ENCODE data around the gene RNF141.

RNF141 gene

DNA sequence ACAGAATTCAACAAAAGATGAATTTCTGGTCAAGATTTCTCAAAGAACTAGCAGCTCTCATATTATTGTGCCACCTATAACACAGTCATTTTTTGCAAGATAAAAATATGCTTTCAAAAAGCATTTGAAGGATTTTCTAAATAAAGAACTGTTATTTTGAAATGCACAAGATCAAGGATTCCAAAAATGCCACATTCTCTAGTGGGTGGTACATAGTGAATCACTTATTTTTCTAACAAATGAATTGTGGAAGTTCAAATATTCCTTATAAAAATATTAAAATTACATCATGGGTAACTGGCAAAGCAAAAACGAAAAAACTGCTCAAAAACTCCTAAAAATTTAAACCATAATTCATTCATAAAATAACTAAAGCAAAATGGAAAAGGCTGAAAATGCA is 2.1 kb downstream of the RNF141 start:
- Histone ChIP-seq H3K27me3 (ENCODE audit: insufficient read depth, low read length) (peaks cover 17% of the 10 kb centered on the region), H3K4me1 (ENCODE audit: insufficient read depth, low read length) (peaks cover 6% of the 10 kb centered on the region; the same call in 1 of the 2 replicates), H3K9me3 (ENCODE audit: insufficient read depth, low read depth, low read length) (no peaks in the 10 kb centered on the region), H3K4me3 (ENCODE audit: low read length) (no peak overlapping the region), H3K9ac (ENCODE audit: low read depth, low read length) (no peak overlapping the region), H3K27ac (ENCODE audit: low read length) (no peak overlapping the region), H3K36me3 (ENCODE audit: insufficient read depth, low read depth, low read length) (peaks cover 1% of the 10 kb centered on the region; the same call in 1 of the 2 replicates)

DNA sequence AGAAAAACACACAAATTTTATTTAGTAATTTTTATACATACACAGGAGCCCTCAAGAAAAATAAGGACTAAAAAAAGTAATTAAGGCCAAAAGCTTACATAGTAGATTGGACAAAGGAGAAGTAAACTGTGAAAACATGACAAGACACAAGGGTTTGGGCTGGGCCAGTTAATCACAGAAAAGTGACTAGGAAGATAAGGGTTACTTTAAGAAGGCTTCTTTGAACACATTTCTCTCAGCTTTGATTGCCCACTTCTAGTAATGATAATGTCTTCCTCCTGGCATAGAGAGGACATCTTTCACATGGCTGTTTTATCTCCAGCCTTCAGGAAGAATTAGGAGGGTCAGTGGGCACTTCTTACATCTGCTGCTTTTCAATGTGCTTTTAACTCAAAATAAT is 3.4 kb downstream of the RNF141 start:
- Histone ChIP-seq H3K9ac (ENCODE audit: low read depth, low read length) (no peak overlapping the region), H3K4me3 (ENCODE audit: low read length) (no peak overlapping the region), H3K27me3 (ENCODE audit: insufficient read depth, low read length) (peaks cover 17% of the 10 kb centered on the region), H3K27ac (ENCODE audit: low read length) (no peak overlapping the region), H3K9me3 (ENCODE audit: insufficient read depth, low read depth, low read length) (no peaks in the 10 kb centered on the region), H3K4me1 (ENCODE audit: insufficient read depth, low read length) (peaks cover 6% of the 10 kb centered on the region; the same call in 1 of the 2 replicates), H3K36me3 (ENCODE audit: insufficient read depth, low read depth, low read length) (peaks cover 5% of the 10 kb centered on the region; the same call in 1 of the 2 replicates)

DNA sequence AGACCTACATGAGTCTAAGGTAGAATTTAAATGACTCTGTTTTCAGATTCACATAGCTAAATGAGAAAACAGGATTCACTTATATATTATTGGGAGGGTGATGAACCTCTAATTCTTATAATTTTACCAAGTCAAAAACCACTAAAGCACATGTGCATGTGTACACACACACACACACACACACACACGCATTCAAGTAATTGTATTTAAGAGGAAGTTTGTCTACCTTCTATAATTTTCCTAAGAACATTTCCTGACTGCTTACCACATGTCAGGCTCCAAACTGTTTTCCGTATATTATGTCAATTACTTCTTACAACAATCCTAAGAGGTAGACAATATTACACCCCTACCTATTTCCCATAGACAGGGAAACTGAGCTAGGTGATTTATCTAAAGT is 6.7 kb downstream of the RNF141 start:
- no peak overlapping the region for H3K27ac ChIP-seq (ENCODE audit: low read length)
- no peaks in the 10 kb centered on the region for H3K9me3 ChIP-seq (ENCODE audit: insufficient read depth, low read depth, low read length)

DNA sequence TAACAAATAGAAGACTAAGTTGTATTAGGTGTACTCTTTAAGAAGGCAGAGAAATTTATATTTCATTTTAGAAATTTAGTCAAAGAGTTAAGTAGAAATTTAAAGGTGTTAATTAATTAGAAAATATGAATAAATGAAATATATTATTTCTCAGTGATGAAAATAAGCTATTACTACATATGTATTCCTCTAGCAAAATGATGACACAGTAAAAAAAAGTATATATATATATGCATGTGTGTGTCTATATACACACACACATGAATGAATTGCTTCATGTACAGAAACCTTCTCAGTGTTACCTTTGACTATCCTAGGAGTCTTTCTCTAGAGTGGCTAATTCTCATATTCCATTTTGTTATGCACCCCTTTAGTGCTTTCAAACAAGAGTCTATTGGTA is 7.7 kb downstream of the RNF141 start:
- H3K27me3 ChIP-seq (ENCODE audit: insufficient read depth, low read length): no peaks in the 10 kb centered on the region
- H3K27ac ChIP-seq (ENCODE audit: low read length): no peak overlapping the region
- H3K9me3 ChIP-seq (ENCODE audit: insufficient read depth, low read depth, low read length): no peaks in the 10 kb centered on the region
- no peaks in the 10 kb centered on the region for H3K4me1 ChIP-seq (ENCODE audit: insufficient read depth, low read length)
- H3K4me3 ChIP-seq (ENCODE audit: low read length): no peak overlapping the region
- H3K36me3 ChIP-seq (ENCODE audit: insufficient read depth, low read depth, low read length): peaks cover 24% of the 10 kb centered on the region
- no peak overlapping the region for H3K9ac ChIP-seq (ENCODE audit: low read depth, low read length)

More for the DNA sequence above, 6.7 kb downstream of the RNF141 start:
- no peaks in the 10 kb centered on the region for H3K4me1 ChIP-seq (ENCODE audit: insufficient read depth, low read length)
- peaks cover 16% of the 10 kb centered on the region for H3K36me3 ChIP-seq (ENCODE audit: insufficient read depth, low read depth, low read length)
- no peaks in the 10 kb centered on the region for H3K27me3 ChIP-seq (ENCODE audit: insufficient read depth, low read length)
- H3K9ac ChIP-seq (ENCODE audit: low read depth, low read length): no peak overlapping the region
- no peak overlapping the region for H3K4me3 ChIP-seq (ENCODE audit: low read length)

DNA sequence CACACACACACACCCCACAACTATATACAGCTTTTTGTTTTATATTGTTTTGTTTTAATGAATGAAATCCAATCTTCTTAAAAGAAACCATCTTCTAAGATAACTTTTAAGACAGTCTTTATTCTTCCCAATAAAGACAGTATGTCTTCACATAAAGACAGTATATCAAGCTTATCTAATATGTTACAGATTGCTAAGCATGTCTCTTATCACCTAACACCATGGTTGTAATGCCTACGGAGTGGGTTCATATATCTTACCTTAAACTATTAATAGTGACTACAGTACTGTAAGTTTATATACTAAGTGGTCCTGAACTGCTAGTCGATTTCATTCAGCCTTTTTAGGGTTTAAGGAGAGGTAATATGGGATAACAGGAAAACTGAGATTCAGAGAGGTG is 8.5 kb downstream of the RNF141 start:
- Histone ChIP-seq H3K9ac (ENCODE audit: low read depth, low read length) (no peak overlapping the region), H3K27me3 (ENCODE audit: insufficient read depth, low read length) (no peaks in the 10 kb centered on the region), H3K9me3 (ENCODE audit: insufficient read depth, low read depth, low read length) (no peaks in the 10 kb centered on the region), H3K4me1 (ENCODE audit: insufficient read depth, low read length) (no peaks in the 10 kb centered on the region), H3K4me3 (ENCODE audit: low read length) (no peak overlapping the region), H3K27ac (ENCODE audit: low read length) (no peak overlapping the region), H3K36me3 (ENCODE audit: insufficient read depth, low read depth, low read length) (peaks cover 27% of the 10 kb centered on the region)

DNA sequence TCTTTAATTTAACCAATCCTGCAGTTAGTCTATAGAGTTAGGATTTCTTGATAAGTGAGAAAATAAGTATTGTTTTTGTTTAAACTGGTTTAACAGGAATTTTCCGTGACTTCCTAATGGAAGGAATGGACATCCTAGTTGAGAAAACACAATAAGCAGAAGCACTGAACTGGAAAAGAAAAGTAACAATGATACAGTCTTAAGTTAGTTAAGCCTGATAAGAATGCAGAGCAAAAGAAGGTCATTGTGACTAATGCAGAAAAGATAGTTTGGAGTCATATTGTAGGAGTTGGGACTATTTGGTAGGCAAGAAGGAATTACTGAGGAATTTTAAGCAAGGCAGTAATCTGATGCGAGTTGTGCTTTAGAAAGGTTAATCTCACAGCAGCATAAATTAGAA is 11.7 kb downstream of the RNF141 start:
- H3K4me1 ChIP-seq (ENCODE audit: insufficient read depth, low read length): no peaks in the 10 kb centered on the region
- H3K9me3 ChIP-seq (ENCODE audit: insufficient read depth, low read depth, low read length): no peaks in the 10 kb centered on the region
- no peak overlapping the region for H3K27ac ChIP-seq (ENCODE audit: low read length)
- H3K9ac ChIP-seq (ENCODE audit: low read depth, low read length): no peak overlapping the region
- peaks cover 39% of the 10 kb centered on the region for H3K36me3 ChIP-seq (ENCODE audit: insufficient read depth, low read depth, low read length)
- no peaks in the 10 kb centered on the region for H3K27me3 ChIP-seq (ENCODE audit: insufficient read depth, low read length)
- H3K4me3 ChIP-seq (ENCODE audit: low read length): no peak overlapping the region

DNA sequence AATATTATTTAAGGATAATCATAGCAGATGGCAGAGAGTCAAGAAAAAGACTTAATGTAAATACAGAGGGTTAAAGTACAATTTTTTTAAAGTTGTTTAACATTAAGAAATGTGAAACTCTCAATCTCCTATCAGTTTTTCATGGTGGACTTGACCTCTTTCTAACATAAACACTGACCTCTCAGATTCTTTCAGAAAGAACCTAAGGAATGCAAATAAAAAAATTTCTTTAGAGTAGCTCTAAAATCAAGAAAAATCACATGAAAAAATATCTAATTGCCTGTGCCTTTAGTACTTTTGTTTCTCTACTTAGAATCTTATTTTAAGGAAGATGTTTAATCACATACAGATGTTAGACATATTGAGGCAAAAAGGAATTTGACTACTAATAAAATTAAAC is 12.9 kb downstream of the RNF141 start:
- H3K36me3 ChIP-seq (ENCODE audit: insufficient read depth, low read depth, low read length): peaks cover 38% of the 10 kb centered on the region
- H3K27me3 ChIP-seq (ENCODE audit: insufficient read depth, low read length): no peaks in the 10 kb centered on the region
- no peak overlapping the region for H3K9ac ChIP-seq (ENCODE audit: low read depth, low read length)
- no peak overlapping the region for H3K27ac ChIP-seq (ENCODE audit: low read length)
- no peaks in the 10 kb centered on the region for H3K4me1 ChIP-seq (ENCODE audit: insufficient read depth, low read length)
- H3K4me3 ChIP-seq (ENCODE audit: low read length): no peak overlapping the region
- no peaks in the 10 kb centered on the region for H3K9me3 ChIP-seq (ENCODE audit: insufficient read depth, low read depth, low read length)

DNA sequence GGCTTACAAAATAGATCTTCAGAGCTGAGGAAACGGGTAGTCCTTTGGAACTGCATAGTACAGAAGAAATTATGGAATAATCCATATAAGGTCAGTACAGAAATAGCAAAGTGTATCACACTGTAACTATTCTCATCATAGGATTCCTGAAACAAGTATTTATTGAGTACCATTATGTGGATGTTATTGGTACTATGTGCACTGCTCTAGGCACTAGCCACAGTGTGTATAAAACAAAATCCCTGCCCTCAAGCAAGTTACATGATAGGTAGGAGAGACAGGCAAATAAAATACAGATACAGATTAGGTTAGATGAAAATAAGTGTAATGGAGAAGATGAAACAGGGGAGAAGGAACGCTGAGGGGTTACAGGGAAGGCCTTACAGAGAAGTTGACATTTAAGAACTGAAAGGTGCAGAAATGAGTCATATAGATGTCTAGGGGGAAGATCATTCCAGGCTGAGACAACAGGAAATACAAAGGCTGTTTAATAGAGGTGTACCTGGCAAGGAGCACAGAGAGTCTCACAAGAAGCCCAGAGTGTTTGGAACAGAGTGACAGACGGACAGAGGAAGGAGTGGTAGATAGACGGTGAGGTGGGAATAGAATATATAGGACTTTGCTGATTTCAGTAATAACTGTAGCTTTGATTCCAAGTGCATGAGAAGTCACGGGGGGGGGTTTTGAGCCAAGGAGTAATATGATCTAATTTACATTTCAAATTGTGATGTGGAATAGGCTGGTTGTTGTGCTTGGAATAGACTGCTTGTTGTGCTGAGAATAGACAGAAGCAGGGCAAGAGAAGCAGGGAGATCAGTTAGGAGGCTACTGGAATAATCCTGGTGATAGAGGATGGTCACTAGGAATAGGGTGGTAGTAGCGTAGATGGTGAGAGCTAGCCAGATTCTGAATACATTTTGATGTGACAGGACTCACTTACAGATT is 13.7 kb downstream of the RNF141 start:
- Histone ChIP-seq H3K36me3 (ENCODE audit: insufficient read depth, low read depth, low read length) (peaks cover 45% of the 10 kb centered on the region), H3K4me1 (ENCODE audit: insufficient read depth, low read length) (no peaks in the 10 kb centered on the region), H3K27me3 (ENCODE audit: insufficient read depth, low read length) (no peaks in the 10 kb centered on the region), H3K9ac (ENCODE audit: low read depth, low read length) (no peak overlapping the region), H3K4me3 (ENCODE audit: low read length) (no peak overlapping the region), H3K9me3 (ENCODE audit: insufficient read depth, low read depth, low read length) (no peaks in the 10 kb centered on the region), H3K27ac (ENCODE audit: low read length) (no peak overlapping the region)

DNA sequence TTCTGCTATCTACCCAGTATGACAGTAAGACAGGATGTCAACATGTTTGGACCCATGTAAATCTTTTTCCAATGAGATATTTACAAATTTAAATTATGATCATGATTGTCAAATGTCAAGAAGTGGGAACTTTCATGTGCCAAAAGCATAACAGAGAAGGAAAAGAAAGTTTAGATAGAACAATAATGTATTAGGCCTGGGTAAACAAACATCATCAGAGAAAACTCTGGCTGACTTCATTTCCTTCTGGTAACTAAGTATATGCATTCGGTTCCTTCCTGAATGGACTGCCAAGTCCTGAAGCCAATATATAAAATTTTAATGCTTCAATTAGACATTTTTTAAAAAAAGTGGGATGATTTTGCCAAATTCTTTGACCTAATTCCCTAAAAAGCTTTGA is 16.5 kb downstream of the RNF141 start:
- peaks cover 42% of the 10 kb centered on the region for H3K36me3 ChIP-seq (ENCODE audit: insufficient read depth, low read depth, low read length)
- H3K4me3 ChIP-seq (ENCODE audit: low read length): no peak overlapping the region
- no peaks in the 10 kb centered on the region for H3K27me3 ChIP-seq (ENCODE audit: insufficient read depth, low read length)
- H3K9me3 ChIP-seq (ENCODE audit: insufficient read depth, low read depth, low read length): no peaks in the 10 kb centered on the region
- no peak overlapping the region for H3K27ac ChIP-seq (ENCODE audit: low read length)
- no peaks in the 10 kb centered on the region for H3K4me1 ChIP-seq (ENCODE audit: insufficient read depth, low read length)
- H3K9ac ChIP-seq (ENCODE audit: low read depth, low read length): no peak overlapping the region

DNA sequence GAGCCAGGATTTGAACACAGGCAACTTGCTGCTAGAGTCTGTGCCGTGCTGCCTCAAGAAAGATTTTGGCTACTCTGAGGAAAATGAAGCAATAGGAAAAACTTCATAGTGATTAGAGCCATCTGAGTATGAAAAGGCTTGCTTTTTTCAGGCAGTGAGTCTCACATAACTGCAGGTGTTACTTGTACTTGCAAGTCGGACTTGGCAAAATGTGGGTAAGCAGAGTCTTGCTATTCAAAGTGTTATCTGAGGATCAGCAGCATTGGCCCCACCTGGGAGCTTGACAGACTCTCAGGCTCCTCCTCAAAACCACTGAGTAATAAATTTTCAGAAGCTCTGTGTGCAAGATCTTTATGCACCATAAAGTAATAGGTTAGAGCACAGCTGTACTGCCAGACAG is 18.1 kb downstream of the RNF141 start:
- Histone ChIP-seq H3K36me3 (ENCODE audit: insufficient read depth, low read depth, low read length) (peaks cover 35% of the 10 kb centered on the region), H3K4me3 (ENCODE audit: low read length) (no peak overlapping the region), H3K9me3 (ENCODE audit: insufficient read depth, low read depth, low read length) (no peaks in the 10 kb centered on the region), H3K4me1 (ENCODE audit: insufficient read depth, low read length) (no peaks in the 10 kb centered on the region), H3K9ac (ENCODE audit: low read depth, low read length) (no peak overlapping the region), H3K27me3 (ENCODE audit: insufficient read depth, low read length) (no peaks in the 10 kb centered on the region), H3K27ac (ENCODE audit: low read length) (no peak overlapping the region)

DNA sequence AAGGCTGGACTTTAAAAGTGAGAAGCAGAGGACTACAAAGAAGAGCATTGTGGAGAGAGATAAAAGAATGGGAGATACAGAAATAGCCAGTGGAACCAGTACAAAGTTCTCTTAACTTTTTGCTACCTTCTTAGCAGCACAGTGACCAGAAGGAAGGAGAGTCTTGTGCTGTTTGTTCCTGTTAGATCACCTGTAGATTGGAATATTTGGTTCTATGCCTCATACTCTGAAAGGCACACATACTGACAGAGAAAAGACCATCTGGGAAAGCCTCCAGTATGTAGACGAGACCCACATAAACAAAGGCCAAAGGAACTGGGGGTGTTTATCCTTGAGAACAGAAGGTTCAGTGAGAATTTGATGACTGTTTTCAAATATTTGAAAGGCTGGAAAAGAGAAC is 18.7 kb downstream of the RNF141 start:
- no peak overlapping the region for H3K4me3 ChIP-seq (ENCODE audit: low read length)
- H3K36me3 ChIP-seq (ENCODE audit: insufficient read depth, low read depth, low read length): peaks cover 31% of the 10 kb centered on the region
- no peak overlapping the region for H3K9ac ChIP-seq (ENCODE audit: low read depth, low read length)
- no peak overlapping the region for H3K27ac ChIP-seq (ENCODE audit: low read length)
- no peaks in the 10 kb centered on the region for H3K9me3 ChIP-seq (ENCODE audit: insufficient read depth, low read depth, low read length)
- H3K4me1 ChIP-seq (ENCODE audit: insufficient read depth, low read length): no peaks in the 10 kb centered on the region
- no peaks in the 10 kb centered on the region for H3K27me3 ChIP-seq (ENCODE audit: insufficient read depth, low read length)

DNA sequence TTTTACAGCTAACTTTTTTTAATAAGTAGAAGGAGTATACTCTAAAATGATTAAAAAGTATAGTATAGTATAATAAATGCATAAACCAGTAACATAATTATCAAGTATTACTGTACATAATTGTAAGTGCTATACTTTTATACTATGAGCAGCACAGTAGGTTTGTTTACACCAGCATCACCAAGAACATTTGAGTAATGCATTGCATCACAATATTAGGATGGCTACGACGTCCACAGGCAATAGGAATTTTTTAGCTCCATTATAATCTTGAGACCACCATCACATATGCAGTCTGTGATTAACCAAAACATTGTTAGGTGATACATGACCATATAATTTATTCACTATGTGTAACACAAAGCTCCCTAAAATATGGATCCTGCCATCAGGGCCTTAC is 20.4 kb downstream of the RNF141 start:
- no peak overlapping the region for H3K4me3 ChIP-seq (ENCODE audit: low read length)
- H3K9ac ChIP-seq (ENCODE audit: low read depth, low read length): no peak overlapping the region
- H3K27me3 ChIP-seq (ENCODE audit: insufficient read depth, low read length): no peaks in the 10 kb centered on the region
- no peak overlapping the region for H3K27ac ChIP-seq (ENCODE audit: low read length)
- peaks cover 31% of the 10 kb centered on the region for H3K36me3 ChIP-seq (ENCODE audit: insufficient read depth, low read depth, low read length)
- no peaks in the 10 kb centered on the region for H3K9me3 ChIP-seq (ENCODE audit: insufficient read depth, low read depth, low read length)
- no peaks in the 10 kb centered on the region for H3K4me1 ChIP-seq (ENCODE audit: insufficient read depth, low read length)

Data from iPS-20b (cell line).